Nephron (organoid): ENCODE measurements around the gene ARID3B.
"Not testable (repeated sequence)": the region's sequence is repeated elsewhere in the genome, so short reads cannot be mapped to it uniquely, and the experiment has no call there.

Experiments used
- H3K27ac Mint-ChIP-seq, 3 experiments: 2 replicates each; pipeline ENCODE4 v1.8.0; 2020; ENCODE audit warnings: mixed read lengths in 3 of 3, mild to moderate bottlenecking in 2 of 3, moderate library complexity in 1 of 3
- H3K27me3 Mint-ChIP-seq: 2 replicates; pipeline ENCODE4 v1.8.0; 2021; ENCODE audit warnings: low read depth, mild to moderate bottlenecking, moderate library complexity, mixed read lengths
- H3K36me3 Mint-ChIP-seq: 2 replicates; pipeline ENCODE4 v1.8.0; 2020; ENCODE audit warnings: low read depth, mixed read lengths
- H3K4me1 Mint-ChIP-seq: 2 replicates; pipeline ENCODE4 v1.8.0; 2020; ENCODE audit warnings: mixed read lengths
- H3K4me3 Mint-ChIP-seq, 3 experiments: 2 replicates each; pipeline ENCODE4 v1.8.0; 2020; ENCODE audit warnings: mild to moderate bottlenecking in 3 of 3, mixed read lengths in 3 of 3, moderate library complexity in 2 of 3
- H3K9me3 Mint-ChIP-seq: 2 replicates; pipeline ENCODE4 v1.8.0; 2020; ENCODE audit warnings: mixed read lengths
- CTCF ChIP-seq, 3 experiments: fragments of 200-600 bp; sonication (generic); IDR thresholded peaks; one replicate each; pipeline ENCODE4 v1.5.0; 2021; ENCODE audit warnings: antibody characterized with exemption in 3 of 3; ENCODE audit not compliant: unreplicated experiment in 3 of 3

Gene ARID3B

GRCh38 chr15:74628949-74629348 lies 87.9 kb downstream of the ARID3B start:
- no peak overlapping the region for H3K4me3 Mint-ChIP-seq
- peaks cover 57% of the 10 kb centered on the region for H3K36me3 Mint-ChIP-seq
- H3K4me1 Mint-ChIP-seq, result peaks cover 11% of the 10 kb centered on the region
- no peaks in the 10 kb centered on the region for H3K9me3 Mint-ChIP-seq
- H3K27ac Mint-ChIP-seq, result peak overlapping the region in 1 of 3 experiments; percentile 47
- no peaks in the 10 kb centered on the region for H3K27me3 Mint-ChIP-seq
- no peak for TF ChIP-seq CTCF (IDR thresholded peaks at IDR 0.05; ENCODE audit: unreplicated experiment in 3 of 3)

- not testable (repeated sequence) for H3K9me3 Mint-ChIP-seq, H3K4me3 Mint-ChIP-seq, H3K27ac Mint-ChIP-seq, H3K27me3 Mint-ChIP-seq
- Mint-ChIP-seq H3K36me3 (peaks cover 57% of the 10 kb centered on the region), H3K4me1 (peaks cover 11% of the 10 kb centered on the region)
Observed at GRCh38 chr15:74629696-74630095, 88.7 kb downstream of the ARID3B start.

- H3K9me3 Mint-ChIP-seq, result no peaks in the 10 kb centered on the region
- no peak overlapping the region for H3K4me3 Mint-ChIP-seq
- H3K27ac Mint-ChIP-seq, result no peak overlapping the region
- no peaks in the 10 kb centered on the region for H3K27me3 Mint-ChIP-seq
- peaks cover 11% of the 10 kb centered on the region for H3K4me1 Mint-ChIP-seq
- no peak for TF ChIP-seq CTCF (IDR thresholded peaks at IDR 0.05; ENCODE audit: unreplicated experiment in 3 of 3)
- H3K36me3 Mint-ChIP-seq, result peaks cover 54% of the 10 kb centered on the region
Observed at GRCh38 chr15:74630284-74631086, 89.5 kb downstream of the ARID3B start.

- no peaks in the 10 kb centered on the region for H3K27me3 Mint-ChIP-seq
- peaks cover 52% of the 10 kb centered on the region for H3K36me3 Mint-ChIP-seq
- no peak overlapping the region for H3K27ac Mint-ChIP-seq
- no peak for TF ChIP-seq CTCF (IDR thresholded peaks at IDR 0.05; ENCODE audit: unreplicated experiment in 3 of 3)
- H3K4me1 Mint-ChIP-seq, result peaks cover 11% of the 10 kb centered on the region
- H3K4me3 Mint-ChIP-seq, result no peak overlapping the region
- no peaks in the 10 kb centered on the region for H3K9me3 Mint-ChIP-seq
Observed at GRCh38 chr15:74631087-74631385, 90.0 kb downstream of the ARID3B start.

DNA sequence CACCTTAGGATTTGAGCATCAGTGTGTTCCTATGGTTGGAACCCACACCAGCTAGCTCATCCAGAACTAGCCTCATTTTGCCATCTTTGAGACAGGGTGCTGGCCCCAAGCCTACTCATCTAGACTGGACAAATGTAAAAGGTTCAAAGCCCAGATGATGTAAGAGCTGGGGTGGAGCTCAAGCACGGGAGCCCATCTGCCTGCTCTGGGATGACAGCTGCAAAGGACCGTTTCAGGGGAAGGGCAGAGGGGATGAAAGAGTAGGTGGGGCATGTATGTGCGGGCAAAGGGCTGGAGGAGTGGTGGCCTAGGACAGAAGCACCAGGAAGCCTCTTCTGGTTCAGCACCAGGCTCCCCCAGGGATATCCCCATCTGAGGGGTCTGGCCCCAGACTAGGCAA lies 90.4 kb downstream of the ARID3B start:
- H3K9me3 Mint-ChIP-seq, result no peaks in the 10 kb centered on the region

DNA sequence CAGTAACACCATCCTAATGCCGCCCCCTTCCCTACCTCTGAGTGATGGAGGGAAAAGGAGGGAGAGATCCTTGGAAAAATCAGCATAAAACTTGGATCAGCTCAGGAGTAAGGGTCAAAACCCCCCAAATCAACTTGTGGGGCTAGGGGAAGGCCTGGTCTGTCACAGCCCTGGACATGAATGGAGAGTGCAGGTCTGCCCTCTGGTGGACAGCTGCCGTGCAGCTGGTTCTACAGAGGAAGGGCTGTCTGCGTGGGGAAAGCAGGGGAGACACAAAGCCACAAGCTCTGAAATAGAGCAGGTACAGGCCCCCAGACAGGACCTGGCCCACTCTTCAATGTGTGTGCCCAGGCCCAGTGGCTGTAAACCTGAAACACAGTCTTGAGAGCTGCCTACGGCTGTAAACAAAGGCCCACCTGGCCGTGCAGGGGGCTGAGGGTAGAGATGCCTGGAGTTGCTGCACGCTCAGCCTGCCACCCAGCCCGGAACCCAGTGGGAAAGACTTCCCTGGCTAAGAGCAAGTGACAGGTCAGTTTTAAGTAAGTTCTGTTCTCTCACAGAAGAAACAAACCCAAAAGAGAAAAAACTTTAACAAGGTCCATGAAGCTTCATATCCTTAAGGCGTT lies 91.0 kb downstream of the ARID3B start:
- Mint-ChIP-seq H3K9me3 (no peaks in the 10 kb centered on the region), H3K4me1 (peaks cover 11% of the 10 kb centered on the region), H3K36me3 (peaks cover 55% of the 10 kb centered on the region), H3K27me3 (no peaks in the 10 kb centered on the region), H3K27ac (no peak overlapping the region), H3K4me3 (no peak overlapping the region)
- TF ChIP-seq CTCF (IDR thresholded peaks at IDR 0.05; ENCODE audit: unreplicated experiment in 3 of 3), result peak; percentile 68 to 77 (median 75)

More for the DNA sequence above, 90.4 kb downstream of the ARID3B start:
- peaks cover 51% of the 10 kb centered on the region for H3K36me3 Mint-ChIP-seq
- no peak overlapping the region for H3K4me3 Mint-ChIP-seq
- TF ChIP-seq CTCF (IDR thresholded peaks at IDR 0.05; ENCODE audit: unreplicated experiment in 3 of 3), result no peak
- no peaks in the 10 kb centered on the region for H3K27me3 Mint-ChIP-seq
- peaks cover 11% of the 10 kb centered on the region for H3K4me1 Mint-ChIP-seq
- no peak overlapping the region for H3K27ac Mint-ChIP-seq
